NCI-H1417 (cell line): Measurements from ENCODE around the gene RIT1.
A peak's percentile ranks its signal among the peaks of the same experiment; 100 is the strongest.

ENCODE experiments used
- DNase-seq, 3 experiments: peaks; one replicate each; lab custom pipeline; 2025; lab: John Stamatoyannopoulos, UW

Gene RIT1

DNA sequence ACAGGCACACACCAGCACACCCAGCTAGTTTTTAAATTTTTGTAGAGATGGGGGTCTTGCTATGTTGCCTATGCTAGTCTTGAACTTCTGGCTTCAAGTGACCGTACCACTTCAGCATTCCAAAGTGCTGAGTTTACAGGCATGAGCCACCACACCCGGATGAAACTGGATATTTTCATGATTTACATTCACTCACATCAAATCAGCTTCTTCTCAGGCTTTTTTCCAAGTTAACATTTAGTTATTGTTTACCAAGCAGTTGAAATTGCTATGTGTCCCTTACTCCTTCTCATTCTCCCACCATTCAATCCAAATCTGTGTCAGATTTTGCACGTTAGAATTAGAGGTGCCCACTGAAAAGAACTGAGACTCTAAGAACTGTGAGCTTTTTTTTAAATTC is 18.4 kb downstream of the RIT1 start:
- DNase-seq, result no peak

DNA sequence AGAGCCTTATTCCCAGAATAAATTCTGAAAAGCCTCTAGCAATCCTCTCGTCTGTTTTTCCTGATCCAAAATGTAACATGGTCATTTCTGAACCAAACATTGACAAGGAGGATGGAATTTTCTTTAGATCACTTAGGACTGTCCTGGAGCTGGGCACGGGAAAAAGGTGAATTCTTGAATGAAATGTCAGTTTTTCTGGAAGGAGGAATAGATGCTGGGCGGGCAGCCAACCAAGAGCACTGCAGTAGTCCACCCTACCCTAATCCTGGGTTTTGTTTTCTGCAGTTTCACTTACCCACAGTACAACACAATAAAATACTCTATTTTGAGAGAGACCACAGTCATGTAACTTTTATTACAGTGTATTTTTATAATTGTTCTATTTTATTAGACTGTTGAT is 20.9 kb downstream of the RIT1 start:
- no peak for DNase-seq

- no peak for DNase-seq
Observed at GRCh38 chr1:155889566-155889965, 21.6 kb downstream of the RIT1 start.

DNA sequence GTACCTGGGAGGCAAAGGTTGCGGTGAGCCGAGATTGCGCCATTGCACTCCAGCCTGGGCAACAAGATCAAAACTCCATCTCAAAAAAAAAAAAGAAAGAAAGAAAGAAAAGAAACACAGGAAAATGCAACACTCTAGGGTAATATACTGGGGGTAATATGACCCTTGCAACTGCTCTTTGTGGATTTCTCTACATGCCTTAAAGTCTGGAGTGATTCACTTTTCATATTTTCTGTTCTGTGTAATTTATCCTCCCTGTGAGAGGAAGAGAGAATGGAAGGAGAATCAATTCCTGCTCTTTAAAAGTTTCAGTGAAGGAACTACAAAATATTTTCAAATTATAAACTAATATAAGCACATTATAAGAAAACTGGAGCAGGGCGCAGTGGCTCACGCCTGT is 22.7 kb downstream of the RIT1 start:
- no peak for DNase-seq

GRCh38 chr1:155884982-155885381 is 26.2 kb downstream of the RIT1 start:
- DNase-seq, result no peak

GRCh38 chr1:155884031-155884960 is 26.9 kb downstream of the RIT1 start:
- no peak for DNase-seq

DNA sequence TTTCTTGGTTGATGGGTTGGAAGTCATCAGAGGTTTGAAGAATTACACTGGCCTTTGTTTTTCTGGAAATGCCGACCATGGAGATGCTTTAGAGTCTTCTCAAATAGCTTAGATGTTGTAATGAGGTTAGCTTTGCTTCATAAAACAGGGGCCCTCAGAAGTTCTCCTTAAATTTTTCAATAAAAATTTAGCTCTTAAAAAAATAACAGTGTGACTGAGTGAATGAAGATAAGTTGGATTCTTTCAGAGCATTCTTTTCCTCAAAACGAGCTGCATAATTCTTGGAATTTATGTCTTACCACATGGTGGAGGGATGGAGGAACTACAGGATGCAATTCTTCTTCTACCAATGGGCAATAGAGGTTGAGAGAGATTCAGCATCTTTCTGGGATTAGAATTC is 28.4 kb downstream of the RIT1 start:
- DNase-seq, result no peak

- no peak for DNase-seq
Observed at GRCh38 chr1:155882235-155882634, 28.9 kb downstream of the RIT1 start.

DNA sequence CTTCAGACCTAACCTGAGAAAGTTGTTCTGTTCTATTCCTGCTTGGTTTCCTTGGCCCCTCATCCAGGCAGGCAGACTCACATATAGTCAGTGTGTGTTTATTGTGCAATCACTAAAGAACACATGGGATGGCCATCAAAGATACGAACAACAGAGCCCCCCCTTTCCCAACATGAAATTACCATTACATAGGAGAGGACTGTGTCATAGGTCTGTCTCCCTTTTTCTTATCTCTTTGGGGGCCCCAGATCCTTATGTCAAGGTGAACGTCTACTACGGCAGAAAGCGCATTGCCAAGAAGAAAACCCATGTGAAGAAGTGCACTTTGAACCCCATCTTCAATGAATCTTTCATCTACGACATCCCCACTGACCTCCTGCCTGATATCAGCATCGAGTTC is 30.2 kb downstream of the RIT1 start:
- no peak for DNase-seq

DNA sequence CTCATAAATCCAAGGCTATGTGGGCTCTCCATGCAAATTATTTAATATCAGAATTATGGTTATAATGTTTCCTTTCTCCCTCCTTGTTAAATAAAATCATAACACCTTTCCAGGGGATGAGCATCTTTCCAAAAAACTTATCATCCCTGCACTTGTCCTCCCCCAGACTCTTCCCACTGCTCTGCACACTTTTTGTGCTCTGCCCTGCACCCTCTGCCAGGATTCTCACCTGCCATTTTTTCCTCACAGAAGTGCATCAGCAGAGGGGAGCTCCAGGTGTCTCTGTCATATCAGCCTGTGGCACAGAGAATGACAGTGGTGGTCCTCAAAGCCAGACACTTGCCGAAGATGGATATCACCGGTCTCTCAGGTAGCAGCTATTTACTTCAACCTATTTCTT is 30.9 kb downstream of the RIT1 start:
- DNase-seq, result no peak

GRCh38 chr1:155877945-155878344 is 33.2 kb downstream of the RIT1 start:
- no peak for DNase-seq

DNA sequence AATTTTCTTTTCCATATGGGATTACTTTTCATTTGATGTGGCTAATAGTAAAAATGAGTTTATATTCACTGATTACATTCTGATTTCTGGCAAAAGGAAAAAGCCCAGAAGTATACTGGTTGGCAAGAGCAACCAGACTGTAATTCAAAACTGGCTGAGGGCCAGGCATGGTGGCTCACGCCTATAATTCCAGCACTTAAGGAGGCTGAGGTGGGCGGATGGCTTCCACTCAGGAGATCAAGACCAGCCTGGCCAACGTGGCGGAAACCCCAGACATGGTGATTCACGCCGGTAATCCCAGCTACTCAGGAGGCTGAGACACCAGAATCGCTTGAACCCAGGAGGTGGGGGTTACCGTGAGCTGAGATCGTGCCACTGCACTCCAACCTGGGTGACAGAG is 37.3 kb downstream of the RIT1 start:
- peak in 1 of 3 experiments; percentile 55 for DNase-seq

- no peak for DNase-seq
Observed at GRCh38 chr1:155872527-155872926, 38.6 kb downstream of the RIT1 start.

DNA sequence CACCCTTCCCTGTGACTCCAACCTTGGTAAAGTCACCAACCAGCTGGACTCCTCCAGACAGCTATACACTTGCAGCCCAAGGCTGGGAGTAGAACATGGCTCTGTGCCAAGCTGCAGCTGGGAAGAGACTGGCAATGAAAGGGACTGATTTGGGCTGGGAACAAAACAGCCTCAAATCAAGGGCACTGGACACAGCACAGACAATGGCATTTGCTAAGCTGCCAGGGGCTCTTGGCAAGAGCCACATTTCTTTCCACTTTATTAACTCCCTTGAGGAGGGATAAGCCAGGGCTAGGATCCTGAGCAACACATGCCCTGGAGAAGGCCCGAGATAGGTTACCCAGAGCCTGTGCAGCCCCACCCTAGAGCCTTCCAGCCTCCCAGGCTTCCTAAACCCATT is 39.8 kb downstream of the RIT1 start:
- DNase-seq, result peak; percentile 2 to 66 (median 44)

DNA sequence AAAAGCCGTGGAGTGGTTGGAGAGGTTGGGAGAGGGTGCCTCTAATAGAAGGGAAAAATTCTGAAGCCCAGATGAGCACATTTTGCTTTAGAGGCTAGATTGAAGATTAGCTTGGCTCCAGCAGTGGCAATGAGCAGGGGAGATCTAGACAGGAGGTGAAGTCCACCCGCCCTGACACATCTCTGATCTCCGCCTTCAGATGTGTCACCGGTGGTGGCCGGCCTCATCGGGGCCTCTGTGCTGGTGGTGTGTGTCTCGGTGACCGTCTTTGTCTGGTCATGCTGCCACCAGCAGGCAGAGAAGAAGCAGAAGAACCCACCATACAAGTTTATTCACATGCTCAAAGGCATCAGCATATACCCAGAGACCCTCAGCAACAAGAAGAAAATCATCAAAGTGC is 43.4 kb downstream of the RIT1 start:
- DNase-seq, result no peak

DNA sequence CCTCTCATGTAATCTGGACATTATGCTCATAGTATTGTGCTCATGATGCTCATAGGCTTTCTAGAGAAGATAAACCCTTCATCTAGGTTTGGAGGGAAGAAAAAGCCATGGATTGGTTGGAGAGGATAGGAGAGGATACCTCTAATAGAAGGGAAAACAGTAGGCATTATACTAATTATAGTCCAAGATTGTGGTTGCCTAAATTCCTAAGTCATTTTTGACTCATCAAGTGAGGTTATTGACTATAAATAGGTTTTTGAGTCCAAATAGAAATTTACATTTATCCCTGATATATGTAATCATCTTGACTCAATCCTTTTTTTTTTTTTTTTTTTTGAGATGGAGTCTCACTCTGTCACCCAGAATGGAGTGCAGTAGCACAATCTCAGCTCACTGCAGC is 46.8 kb downstream of the RIT1 start:
- DNase-seq, result no peak

- DNase-seq, result no peak
Observed at GRCh38 chr1:155861896-155862295, 49.3 kb downstream of the RIT1 start.

- no peak for DNase-seq
Observed at GRCh38 chr1:155860970-155861510, 50.1 kb downstream of the RIT1 start.

- DNase-seq, result peak in 2 of 3 experiments; percentile 91 to 95
Observed at GRCh38 chr1:155859881-155860871, 51.0 kb downstream of the RIT1 start.

DNA sequence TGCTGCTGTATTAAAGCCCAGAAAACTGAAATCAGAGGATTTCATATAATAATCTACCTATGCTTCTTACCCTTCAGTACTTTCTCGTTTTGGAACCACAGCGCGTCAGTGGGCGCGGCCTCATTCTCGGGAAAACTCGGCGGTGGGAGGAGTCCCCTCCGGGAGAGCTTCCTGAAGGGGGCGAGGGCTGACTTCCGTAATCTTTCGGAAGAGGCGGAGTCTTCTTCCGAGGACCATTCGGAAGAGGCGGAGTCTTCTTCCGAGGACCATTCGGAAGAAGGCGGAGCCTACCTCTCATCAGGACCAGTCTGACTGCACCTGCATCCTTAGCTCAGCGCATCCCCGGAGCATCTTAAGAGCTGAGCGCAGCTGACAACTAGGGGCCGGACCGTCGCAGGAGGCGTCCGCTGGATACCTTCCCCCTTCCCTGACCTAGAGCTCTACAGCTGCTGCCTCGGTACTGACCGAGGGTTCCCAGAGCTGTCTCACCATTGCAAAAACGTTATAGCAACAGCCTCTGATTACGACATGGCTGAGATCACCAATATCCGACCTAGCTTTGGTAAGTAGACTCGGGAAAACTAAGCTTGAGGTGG is 51.8 kb downstream of the RIT1 start, which contains the start of gene SYT11:
Gene SYT11 (plus strand): TSS at position 334 of the 596 bp plus-strand sequence. CDS start 195 bp downstream, at position 529.
- peak; percentile 98 to 100 (median 100) for DNase-seq

- no peak for DNase-seq
Observed at GRCh38 chr1:155858800-155859233, 52.3 kb downstream of the RIT1 start.
